ENCODE results near the gene ASL. TPM values are rescaled to one million over a fixed set of nuclear protein-coding genes. Genes with fewer than 3 reads are reported as not detected.

ASL gene
- polyA plus RNA-seq, 1 of the 3 experiments (the other 2 are of a cell fraction) = 138 TPM

DNA sequence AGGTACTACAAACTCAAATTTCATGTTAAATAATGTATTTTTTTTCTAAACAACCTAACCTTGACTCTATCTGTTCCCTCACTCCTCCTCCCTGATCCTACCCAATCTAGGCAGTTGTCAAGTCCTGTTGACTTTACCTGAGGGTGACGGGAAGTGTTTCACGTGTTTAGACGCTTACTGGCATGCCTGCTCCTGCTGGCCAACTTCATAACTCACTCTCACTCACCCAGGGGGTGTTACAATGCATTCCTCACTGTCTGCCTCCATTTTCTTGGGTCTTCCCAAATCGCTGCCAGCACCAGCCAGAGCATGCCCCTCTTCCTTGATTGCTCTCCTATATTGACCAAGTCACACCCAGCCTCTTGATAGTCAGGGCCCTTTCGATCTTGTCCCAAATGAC is 67.4 kb downstream of the ASL start:
- Histone ChIP-seq H2AFZ (ENCODE audit: low read depth) (no peak overlapping the region), H3K9ac (no peak overlapping the region), H3K4me2 (no peak overlapping the region), H3F3A (replicated peaks; ENCODE audit: insufficient read depth) (peaks cover 19% of the 10 kb centered on the region), H3K4me3 (ENCODE audit: low read depth in 2 of 2, low read length in 1 of 2) (no peak overlapping the region), H4K20me1 (ENCODE audit: insufficient read depth) (no peaks in the 10 kb centered on the region), H3K9me3 (no peaks in the 10 kb centered on the region), H3K27me3 (ENCODE audit: insufficient read depth) (no peaks in the 10 kb centered on the region), H3K9me2 (no peaks in the 10 kb centered on the region), H3K36me3 (replicated peaks in 1 of 2; ENCODE audit: control insufficient read depth in 1 of 2, insufficient read depth in 2 of 2, low read length in 1 of 2) (peaks cover 31 to 50% of the 10 kb centered on the region in 2 experiments), H3K79me2 (ENCODE audit: insufficient read depth) (peaks cover 20% of the 10 kb centered on the region), H3K27ac (ENCODE audit: low read depth in 2 of 2, low read length in 1 of 2) (peak overlapping the region in 1 of 2 experiments; percentile 23; a peak in 1 of 4 replicates), H3K4me1 (ENCODE audit: control insufficient read depth in 1 of 2, insufficient read depth in 2 of 2, low read depth in 1 of 2, low read length in 1 of 2) (peaks cover 19 to 67% of the 10 kb centered on the region in 2 experiments; a peak in 3 of 4 replicates)
- ChIA-PET POLR2A (no interaction called here), CTCF (interaction anchor here (1.8 kb wide), 1 partner anchor 19 kb away, joined by 5 read pairs; no protein-coding TSS in a partner anchor)
- no peak for DNase-seq
- TF ChIP-seq EP300 (IDR thresholded peaks at IDR 0.05; ENCODE audit: borderline replicate concordance in 1 of 2, low read depth in 1 of 2, low read length in 1 of 2) (no peak), GATA2 (CRISPR knock-in tag; IDR thresholded peaks at IDR 0.05) (no peak), ELF1 (IDR thresholded peaks at IDR 0.05) (no peak), ZBTB33 (IDR thresholded peaks at IDR 0.05; ENCODE audit: borderline replicate concordance, low read depth) (no peak), FOXM1 (IDR thresholded peaks at IDR 0.05; ENCODE audit: low read depth) (no peak), SIN3A (IDR thresholded peaks at IDR 0.05; ENCODE audit: borderline replicate concordance, low read depth, low read length) (no peak), TAF1 (IDR thresholded peaks at IDR 0.05; ENCODE audit: borderline replicate concordance, low read depth, low read length) (no peak)
- WGBS (ENCODE audit: low lambda C conversion rate) = 96% methylated on average over 5 of the region's 5 CpGs

Other genes with a start within 250 kb of the ASL start
- gene VKORC1L1, start 202.7 kb upstream of the ASL start, polyA plus RNA-seq (2012; rRNA removed) = 14.7 and 17.1 TPM in 2 replicates
- gene GUSB, start 93.6 kb upstream of the ASL start, polyA plus RNA-seq (2012; rRNA removed) = 67.6 and 96.9 TPM in 2 replicates
- 34.0 and 34.1 TPM in 2 replicates for gene CRCP, start 39.0 kb downstream of the ASL start, polyA plus RNA-seq (2012; rRNA removed)
- gene TPST1, start 129.5 kb downstream of the ASL start, polyA plus RNA-seq (2012; rRNA removed) = 36.4 and 46.4 TPM in 2 replicates

Data from SK-N-SH (cell line).